Body of pancreas (tissue), 4 donors: ENCODE measurements around the gene BCAP29. TPM values are rescaled to one million over a fixed set of nuclear protein-coding genes. Genes with fewer than 3 reads are reported as not detected.

Source experiments
- ATAC-seq: fragments of 150-250 bp; one replicate; pipeline ENCODE4 v1.9.1; 2016
- DNase-seq, 4 donors: peaks; one replicate each; pipeline ENCODE4 v3.0.0-alpha.2; 2019
- H3K27ac ChIP-seq, 4 donors: fragments of 200-600 bp; sonication (generic); 1 replicate in 3 of 4; 2 replicates in 1 of 4; pipeline versions ENCODE4 v1.5.1 to v1.6.1; 2016 to 2019; ENCODE audit warnings: mild to moderate bottlenecking in 1 of 4, mixed read lengths in 1 of 4, moderate library complexity in 1 of 4
- H3K27me3 ChIP-seq, 2 donors: fragments of 200-600 bp; sonication (generic); one replicate each; pipeline ENCODE4 v1.6.0; 2016; ENCODE audit warnings: mild to moderate bottlenecking in 1 of 2
- H3K36me3 ChIP-seq, 2 donors: fragments of 200-600 bp; sonication (generic); replicated peaks in 1 of 2; 2 replicates each; pipeline ENCODE4 v1.5.1; 2016; ENCODE audit warnings: low read depth in 2 of 2; ENCODE audit not compliant: insufficient read depth in 1 of 2
- H3K4me1 ChIP-seq: fragments of 200-600 bp; sonication (generic); one replicate; pipeline ENCODE4 v1.6.0; 2016
- H3K4me3 ChIP-seq, 2 donors: fragments of 200-600 bp; sonication (generic); 1 replicate in 1 of 2; 2 replicates in 1 of 2; pipeline ENCODE4 v1.5.1; 2016 to 2019
- H3K9me3 ChIP-seq, 3 donors: fragments of 200-600 bp; sonication (generic); 1 replicate in 2 of 3; 2 replicates in 1 of 3; pipeline ENCODE4 v1.5.1; 2016
- POLR2A ChIP-seq, 3 donors: fragments of 450-650 bp; IDR thresholded peaks; one replicate each; pipeline ENCODE4 v1.6.1; 2016; ENCODE audit warnings: antibody characterized with exemption in 3 of 3, mild to moderate bottlenecking in 2 of 3
- WGBS, 2 donors: methylation state at CpG; one replicate each; pipeline ENCODE4 v1.1.5; 2017; 5-methylcytosine and 5-hydroxymethylcytosine counted together
- intact Hi-C: fragments of 100-400 bp; cut with DNase I; formaldehyde crosslinking; loops from one replicate; pipeline ENCODE4 v1.15.1; 2023
- total RNA-seq, 2 donors: library from RNA; depleted of rRNA; stranded (reverse); fragments of >200 nt; gene quantifications; one replicate each; pipeline ENCODE4 v1.1.0, GENCODE V29; 2016
- TF ChIP-seq, protein P1 (sequence below), 7 experiments: fragments of 450-650 bp in 4 of 7; fragments of 200-600 bp in 3 of 7; sonication (generic) in 3 of 7; IDR thresholded peaks; one replicate each; pipeline ENCODE4 v1.5.1; 2016 to 2019; ENCODE audit warnings: antibody characterized with exemption in 7 of 7

Gene BCAP29
- total RNA-seq, 2 donors from 2014 or later, result 20.8 to 37.9 TPM

DNA sequence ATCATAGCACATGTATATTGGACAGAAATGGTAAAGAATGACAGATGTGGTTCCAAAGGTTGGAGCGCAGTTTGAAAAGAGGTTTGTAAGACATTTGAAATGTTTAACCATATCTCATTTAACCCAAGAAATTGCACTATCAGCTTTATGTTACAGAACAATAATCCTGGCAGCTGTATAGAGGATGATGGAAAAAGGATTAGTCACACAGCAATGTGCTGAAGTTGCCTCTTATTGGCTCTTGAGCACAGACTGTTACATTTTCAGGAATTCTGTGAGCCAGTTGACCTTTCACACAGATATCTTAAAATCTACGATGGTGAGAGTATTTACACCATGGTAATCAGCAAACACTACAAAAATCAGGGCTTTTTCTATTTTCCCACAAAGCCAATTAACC is 20.2 kb upstream of the BCAP29 start:
- no peaks in the 10 kb centered on the region for H3K9me3 ChIP-seq
- no peak for DNase-seq
- intact Hi-C loops, result no loop called here
- H3K27me3 ChIP-seq, result no peaks in the 10 kb centered on the region
- H3K36me3 ChIP-seq, result peaks cover 0 to 1% of the 10 kb centered on the region in 2 donors
- no peak overlapping the region for H3K27ac ChIP-seq
- WGBS, 2 donors, result 56 to 58% methylated on average over 2 of the region's 2 CpGs
- TF ChIP-seq POLR2A (IDR thresholded peaks at IDR 0.05), result no peak
- TF ChIP-seq, protein P1, sequence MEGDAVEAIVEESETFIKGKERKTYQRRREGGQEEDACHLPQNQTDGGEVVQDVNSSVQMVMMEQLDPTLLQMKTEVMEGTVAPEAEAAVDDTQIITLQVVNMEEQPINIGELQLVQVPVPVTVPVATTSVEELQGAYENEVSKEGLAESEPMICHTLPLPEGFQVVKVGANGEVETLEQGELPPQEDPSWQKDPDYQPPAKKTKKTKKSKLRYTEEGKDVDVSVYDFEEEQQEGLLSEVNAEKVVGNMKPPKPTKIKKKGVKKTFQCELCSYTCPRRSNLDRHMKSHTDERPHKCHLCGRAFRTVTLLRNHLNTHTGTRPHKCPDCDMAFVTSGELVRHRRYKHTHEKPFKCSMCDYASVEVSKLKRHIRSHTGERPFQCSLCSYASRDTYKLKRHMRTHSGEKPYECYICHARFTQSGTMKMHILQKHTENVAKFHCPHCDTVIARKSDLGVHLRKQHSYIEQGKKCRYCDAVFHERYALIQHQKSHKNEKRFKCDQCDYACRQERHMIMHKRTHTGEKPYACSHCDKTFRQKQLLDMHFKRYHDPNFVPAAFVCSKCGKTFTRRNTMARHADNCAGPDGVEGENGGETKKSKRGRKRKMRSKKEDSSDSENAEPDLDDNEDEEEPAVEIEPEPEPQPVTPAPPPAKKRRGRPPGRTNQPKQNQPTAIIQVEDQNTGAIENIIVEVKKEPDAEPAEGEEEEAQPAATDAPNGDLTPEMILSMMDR (IDR thresholded peaks at IDR 0.05), result no peak
- ATAC-seq, result no peak
- peaks cover 44% of the 10 kb centered on the region for H3K4me1 ChIP-seq
- H3K4me3 ChIP-seq, result no peak overlapping the region

- Histone ChIP-seq H3K4me1 (peaks cover 48% of the 10 kb centered on the region), H3K27ac (no peak overlapping the region), H3K27me3 (no peaks in the 10 kb centered on the region), H3K9me3 (no peaks in the 10 kb centered on the region), H3K36me3 (peaks cover 0 to 1% of the 10 kb centered on the region in 2 donors), H3K4me3 (no peak overlapping the region)
- ATAC-seq (no peak), DNase-seq (no peak)
- WGBS, 2 donors, result 70 to 78% methylated on average over 6 of the region's 6 CpGs
- TF ChIP-seq POLR2A (IDR thresholded peaks at IDR 0.05), result no peak
- TF ChIP-seq, protein P1 (IDR thresholded peaks at IDR 0.05), result no peak
- intact Hi-C loops, result no loop called here
Observed at GRCh38 chr7:107560898-107561516, 19.0 kb upstream of the BCAP29 start.

DNA sequence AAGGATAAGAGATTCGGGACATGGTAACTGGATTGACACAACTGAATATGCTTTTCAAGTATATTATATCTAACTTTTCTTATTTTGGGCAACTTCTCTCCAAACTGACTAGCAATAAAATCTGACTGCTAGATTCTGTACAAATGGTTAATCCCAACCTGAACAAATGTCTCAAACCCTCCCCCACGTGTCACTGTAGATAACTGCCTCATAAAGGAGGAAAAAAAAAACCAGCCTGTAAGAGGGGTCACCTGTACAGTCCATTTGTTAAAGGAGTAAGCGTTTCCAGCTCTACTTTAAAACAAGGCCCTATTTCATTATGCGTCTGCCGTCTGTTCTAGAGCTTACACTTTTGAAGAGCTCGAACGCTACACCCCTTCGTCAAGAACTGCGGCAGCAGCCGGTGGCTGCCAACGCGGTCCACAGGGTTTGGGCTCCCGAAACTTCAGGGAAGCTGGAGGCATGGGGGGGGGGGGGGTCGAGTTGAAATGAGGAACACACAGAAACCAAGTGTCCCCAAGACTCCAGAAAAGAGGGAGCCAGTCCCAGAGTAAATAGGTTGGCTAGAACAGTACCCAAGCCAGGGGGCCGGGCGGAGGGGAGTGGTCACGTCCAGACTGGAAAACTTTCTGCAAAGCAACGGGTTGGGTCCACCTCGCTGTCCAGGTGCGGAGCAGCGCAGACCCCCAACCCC is 16.8 kb upstream of the BCAP29 start:
- H3K4me3 ChIP-seq, result peak overlapping the region; percentile 80 to 91
- no peaks in the 10 kb centered on the region for H3K36me3 ChIP-seq
- H3K27me3 ChIP-seq, result no peaks in the 10 kb centered on the region
- 1% methylated on average over 13 to 21 of the region's 21 CpGs for WGBS, 2 donors
- DNase-seq (peak in 3 of 4 donors; percentile 71 to 77 (median 71)), ATAC-seq (peak; percentile 78)
- peaks cover 48% of the 10 kb centered on the region for H3K4me1 ChIP-seq
- no peaks in the 10 kb centered on the region for H3K9me3 ChIP-seq
- peak overlapping the region; percentile 92 to 96 (median 96) for H3K27ac ChIP-seq
- intact Hi-C loops, result no loop called here
- TF ChIP-seq POLR2A (IDR thresholded peaks at IDR 0.05), result no peak
- TF ChIP-seq, protein P1 (IDR thresholded peaks at IDR 0.05), result no peak

- no peaks in the 10 kb centered on the region for H3K9me3 ChIP-seq
Observed at GRCh38 chr7:107563775-107564552, 16.1 kb upstream of the BCAP29 start, which contains the start of the genes COG5 and DUS4L. COG5 (minus strand) TSS chr7:107563920; CDS start chr7:107563896, 24 bp downstream. DUS4L (plus strand) TSS chr7:107563971; CDS start chr7:107567071, 3,100 bp downstream.

More at GRCh38 chr7:107563775-107564552, 16.1 kb upstream of the BCAP29 start, which contains the start of the genes COG5 and DUS4L:
- intact Hi-C loops, result no loop called here
- 0% methylated on average over 22 to 55 of the region's 55 CpGs for WGBS, 2 donors
- Histone ChIP-seq H3K4me1 (peaks cover 48% of the 10 kb centered on the region), H3K27ac (peak within 1 kb of the TSS; percentile 92 to 96 (median 96)), H3K36me3 (no peaks in the 10 kb centered on the region), H3K4me3 (peak within 1 kb of the TSS; percentile 80 to 91), H3K27me3 (no peaks in the 10 kb centered on the region)
- TF ChIP-seq POLR2A (IDR thresholded peaks at IDR 0.05), result peak; percentile 68 to 83 (median 83)
- TF ChIP-seq, protein P1 (IDR thresholded peaks at IDR 0.05), result peak in 1 of 7 experiments; percentile 2
- ATAC-seq, result peak; percentile 97
- peak; percentile 85 to 88 (median 86) for DNase-seq
